Mesodermal cell (in vitro differentiated cells): Measurements from ENCODE around the gene TRAF1.

Experiments
- H3K27ac ChIP-seq: 2 replicates; pipeline ENCODE4 v1.7.0; 2013; ENCODE audit warnings: mild to moderate bottlenecking, low read depth, low read length, moderate library complexity; ENCODE audit not compliant: severe bottlenecking
- H3K36me3 ChIP-seq: 2 replicates; pipeline ENCODE4 v1.7.1; 2013; ENCODE audit warnings: mild to moderate bottlenecking, low read length, moderate library complexity; ENCODE audit not compliant: control insufficient read depth, insufficient read depth
- H3K4me1 ChIP-seq: one replicate; pipeline ENCODE4 v1.7.1; 2013; ENCODE audit warnings: mild to moderate bottlenecking, low read length; ENCODE audit not compliant: insufficient read depth, control insufficient read depth, poor library complexity, severe bottlenecking
- H3K4me3 ChIP-seq: 2 replicates; pipeline ENCODE4 v1.7.0; 2013; ENCODE audit warnings: low read length, control low read depth, mild to moderate bottlenecking; ENCODE audit not compliant: insufficient read depth, poor library complexity, severe bottlenecking; ENCODE audit errors: extremely low read depth
- H3K9me3 ChIP-seq: 2 replicates; pipeline ENCODE4 v1.7.1; 2013; ENCODE audit warnings: mild to moderate bottlenecking, low read length, moderate library complexity; ENCODE audit not compliant: control insufficient read depth
- WGBS, 2 experiments: methylation state at CpG; one replicate each; pipeline ENCODE4 v1.1.5; 2013; ENCODE audit warnings: missing lambda C conversion rate in 2 of 2; ENCODE audit not compliant: insufficient coverage in 2 of 2; 5-methylcytosine and 5-hydroxymethylcytosine counted together

Gene TRAF1

GRCh38 chr9:120855827-120856670, 70.5 kb downstream of the TRAF1 start:
- WGBS, 2 experiments: 88 to 95% methylated on average over 7 of the region's 7 CpGs

GRCh38 chr9:120854596-120855327, 71.8 kb downstream of the TRAF1 start:
- H3K27ac ChIP-seq: no peak overlapping the region
- 94 to 100% methylated on average over 1 to 2 of the region's 3 CpGs for WGBS, 2 experiments

More at GRCh38 chr9:120855827-120856670, 70.5 kb downstream of the TRAF1 start:
- no peaks in the 10 kb centered on the region for H3K9me3 ChIP-seq
- H3K36me3 ChIP-seq: peaks cover 57% of the 10 kb centered on the region
- peaks cover 20% of the 10 kb centered on the region for H3K4me1 ChIP-seq
- no peak overlapping the region for H3K27ac ChIP-seq
- H3K4me3 ChIP-seq: no peak overlapping the region

GRCh38 chr9:120853198-120853597, 73.4 kb downstream of the TRAF1 start:
- Histone ChIP-seq H3K4me1 (peaks cover 22% of the 10 kb centered on the region), H3K27ac (no peak overlapping the region), H3K4me3 (no peak overlapping the region), H3K36me3 (peaks cover 29% of the 10 kb centered on the region), H3K9me3 (no peaks in the 10 kb centered on the region)
- WGBS, 2 experiments: 91 to 100% methylated on average over 3 to 4 of the region's 6 CpGs

More at GRCh38 chr9:120854596-120855327, 71.8 kb downstream of the TRAF1 start:
- Histone ChIP-seq H3K36me3 (peaks cover 44% of the 10 kb centered on the region), H3K9me3 (no peaks in the 10 kb centered on the region), H3K4me1 (peaks cover 22% of the 10 kb centered on the region), H3K4me3 (no peak overlapping the region)
